ENCODE measurements around the gene OVCH1.

Gene OVCH1, protein sequence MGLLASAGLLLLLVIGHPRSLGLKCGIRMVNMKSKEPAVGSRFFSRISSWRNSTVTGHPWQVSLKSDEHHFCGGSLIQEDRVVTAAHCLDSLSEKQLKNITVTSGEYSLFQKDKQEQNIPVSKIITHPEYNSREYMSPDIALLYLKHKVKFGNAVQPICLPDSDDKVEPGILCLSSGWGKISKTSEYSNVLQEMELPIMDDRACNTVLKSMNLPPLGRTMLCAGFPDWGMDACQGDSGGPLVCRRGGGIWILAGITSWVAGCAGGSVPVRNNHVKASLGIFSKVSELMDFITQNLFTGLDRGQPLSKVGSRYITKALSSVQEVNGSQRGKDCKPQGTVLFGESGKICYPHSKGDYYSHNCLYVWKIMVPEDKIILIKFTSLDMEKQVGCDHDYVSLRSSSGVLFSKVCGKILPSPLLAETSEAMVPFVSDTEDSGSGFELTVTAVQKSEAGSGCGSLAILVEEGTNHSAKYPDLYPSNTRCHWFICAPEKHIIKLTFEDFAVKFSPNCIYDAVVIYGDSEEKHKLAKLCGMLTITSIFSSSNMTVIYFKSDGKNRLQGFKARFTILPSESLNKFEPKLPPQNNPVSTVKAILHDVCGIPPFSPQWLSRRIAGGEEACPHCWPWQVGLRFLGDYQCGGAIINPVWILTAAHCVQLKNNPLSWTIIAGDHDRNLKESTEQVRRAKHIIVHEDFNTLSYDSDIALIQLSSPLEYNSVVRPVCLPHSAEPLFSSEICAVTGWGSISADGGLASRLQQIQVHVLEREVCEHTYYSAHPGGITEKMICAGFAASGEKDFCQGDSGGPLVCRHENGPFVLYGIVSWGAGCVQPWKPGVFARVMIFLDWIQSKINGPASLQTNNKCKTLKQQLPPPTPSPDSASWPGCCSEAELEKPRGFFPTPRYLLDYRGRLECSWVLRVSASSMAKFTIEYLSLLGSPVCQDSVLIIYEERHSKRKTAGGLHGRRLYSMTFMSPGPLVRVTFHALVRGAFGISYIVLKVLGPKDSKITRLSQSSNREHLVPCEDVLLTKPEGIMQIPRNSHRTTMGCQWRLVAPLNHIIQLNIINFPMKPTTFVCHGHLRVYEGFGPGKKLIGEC

DNA sequence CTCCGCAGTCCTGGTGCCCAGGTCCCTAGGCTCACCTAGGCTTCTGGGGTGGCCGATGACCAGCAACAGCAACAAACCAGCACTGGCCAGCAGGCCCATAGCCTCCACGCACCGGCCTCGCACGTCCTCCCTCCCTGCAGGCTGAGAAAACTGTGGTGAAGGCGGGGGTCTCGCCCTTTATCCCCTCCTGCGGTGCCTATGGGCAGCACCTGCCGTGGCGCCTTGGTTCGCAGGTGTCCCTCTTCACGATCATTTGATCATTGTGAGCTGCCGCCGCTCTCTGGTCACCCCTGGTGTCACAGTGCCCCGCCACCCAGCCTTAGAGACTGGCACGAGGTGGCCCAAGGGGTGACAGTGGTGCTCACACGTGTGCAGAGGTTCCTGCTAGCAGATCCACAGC, at the start of gene OVCH1:
Gene OVCH1 (minus strand): TSS at position 99 of the 400 bp plus-strand sequence. CDS start 0 bp downstream, at position 99.
- peaks cover 9% of the 10 kb centered on the region for H3K4me1 Mint-ChIP-seq
- ATAC-seq (ENCODE audit: low read depth) (no peak), DNase-seq (ENCODE audit: low spot score in 2 of 2) (no peak)
- H3K4me3 Mint-ChIP-seq, result no peak within 1 kb of the TSS
- H3K27me3 Mint-ChIP-seq, result no peaks in the 10 kb centered on the region
- H3K27ac Mint-ChIP-seq, result no peak within 1 kb of the TSS
- no peaks in the 10 kb centered on the region for H3K9me3 Mint-ChIP-seq
- H3K36me3 Mint-ChIP-seq, result no peaks in the 10 kb centered on the region

DNA sequence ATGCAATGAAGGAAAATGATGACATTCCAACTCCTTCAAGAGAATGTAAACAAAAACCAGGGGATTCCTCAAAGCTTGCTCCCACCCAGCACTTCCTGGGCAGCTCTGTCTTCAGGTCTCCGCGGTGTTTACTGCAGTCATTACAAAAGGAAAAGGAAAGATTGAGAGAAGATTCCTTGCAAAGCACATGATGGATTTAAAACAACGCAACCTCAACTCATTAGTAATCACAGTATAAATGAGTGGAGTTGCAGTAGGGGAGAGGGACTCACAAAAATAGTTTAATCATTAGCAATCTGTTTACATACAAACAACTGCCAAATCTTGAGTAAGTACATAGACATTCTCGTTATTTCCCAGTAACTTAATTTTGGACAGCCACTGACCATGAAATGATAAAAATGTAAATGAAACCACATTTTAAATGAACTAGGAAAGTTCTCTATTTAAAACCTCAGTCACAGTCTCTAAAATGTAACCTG, 49.7 kb upstream of the OVCH1 start:
- no peak overlapping the region for H3K4me3 Mint-ChIP-seq
- H3K36me3 Mint-ChIP-seq, result no peaks in the 10 kb centered on the region
- ATAC-seq (ENCODE audit: low read depth), result no peak
- no peak for DNase-seq (ENCODE audit: low spot score in 2 of 2)
- no peaks in the 10 kb centered on the region for H3K4me1 Mint-ChIP-seq
- peaks cover 5% of the 10 kb centered on the region for H3K27me3 Mint-ChIP-seq
- no peaks in the 10 kb centered on the region for H3K9me3 Mint-ChIP-seq
- no peak overlapping the region for H3K27ac Mint-ChIP-seq

DNA sequence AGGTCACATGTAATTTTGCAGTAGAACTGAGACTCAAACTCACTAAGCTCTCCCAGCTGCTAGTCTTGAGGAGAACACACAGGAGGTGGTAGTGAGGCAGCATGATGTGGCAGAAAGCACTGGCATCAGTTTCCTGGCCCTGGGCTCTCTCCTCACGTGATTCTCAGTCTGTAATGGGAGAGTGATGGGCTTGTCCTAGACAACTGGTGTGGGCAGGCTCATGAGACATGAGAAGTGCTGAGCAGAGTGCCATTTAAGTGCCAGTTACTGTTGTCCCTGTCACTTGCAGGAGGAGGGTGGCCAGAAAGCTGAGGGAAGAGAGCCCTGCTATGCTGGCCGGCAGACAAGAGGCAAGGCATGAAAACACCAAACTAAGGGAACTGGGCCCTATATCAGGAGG, 48.5 kb upstream of the OVCH1 start:
- no peak overlapping the region for H3K27ac Mint-ChIP-seq
- no peak overlapping the region for H3K4me3 Mint-ChIP-seq
- no peak for ATAC-seq (ENCODE audit: low read depth)
- H3K9me3 Mint-ChIP-seq, result no peaks in the 10 kb centered on the region
- H3K36me3 Mint-ChIP-seq, result no peaks in the 10 kb centered on the region
- no peaks in the 10 kb centered on the region for H3K4me1 Mint-ChIP-seq
- DNase-seq (ENCODE audit: low spot score in 2 of 2), result no peak
- H3K27me3 Mint-ChIP-seq, result peaks cover 5% of the 10 kb centered on the region

DNA sequence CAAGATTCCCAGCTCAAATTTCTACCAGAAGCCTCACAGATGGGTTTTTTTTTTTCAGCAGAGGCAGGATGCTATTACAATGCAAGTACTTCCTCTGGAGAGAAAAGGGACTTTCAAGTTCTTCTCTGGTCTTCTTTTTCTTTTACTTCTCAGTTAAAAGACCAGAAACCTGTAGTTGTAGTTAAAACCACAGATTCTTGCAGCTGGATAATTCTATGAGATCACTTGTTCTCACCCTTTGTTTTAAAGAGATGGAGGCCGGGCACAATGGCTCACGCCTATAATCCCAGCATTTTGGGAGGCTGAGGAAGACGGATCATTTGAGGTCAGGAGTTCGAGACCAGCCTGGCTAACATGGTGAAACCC, 47.6 kb upstream of the OVCH1 start:
- Mint-ChIP-seq H3K4me3 (no peak overlapping the region), H3K9me3 (no peaks in the 10 kb centered on the region), H3K27ac (no peak overlapping the region), H3K36me3 (no peaks in the 10 kb centered on the region), H3K27me3 (peaks cover 5% of the 10 kb centered on the region), H3K4me1 (no peaks in the 10 kb centered on the region)
- ATAC-seq (ENCODE audit: low read depth), result no peak
- DNase-seq (ENCODE audit: low spot score in 2 of 2), result no peak

DNA sequence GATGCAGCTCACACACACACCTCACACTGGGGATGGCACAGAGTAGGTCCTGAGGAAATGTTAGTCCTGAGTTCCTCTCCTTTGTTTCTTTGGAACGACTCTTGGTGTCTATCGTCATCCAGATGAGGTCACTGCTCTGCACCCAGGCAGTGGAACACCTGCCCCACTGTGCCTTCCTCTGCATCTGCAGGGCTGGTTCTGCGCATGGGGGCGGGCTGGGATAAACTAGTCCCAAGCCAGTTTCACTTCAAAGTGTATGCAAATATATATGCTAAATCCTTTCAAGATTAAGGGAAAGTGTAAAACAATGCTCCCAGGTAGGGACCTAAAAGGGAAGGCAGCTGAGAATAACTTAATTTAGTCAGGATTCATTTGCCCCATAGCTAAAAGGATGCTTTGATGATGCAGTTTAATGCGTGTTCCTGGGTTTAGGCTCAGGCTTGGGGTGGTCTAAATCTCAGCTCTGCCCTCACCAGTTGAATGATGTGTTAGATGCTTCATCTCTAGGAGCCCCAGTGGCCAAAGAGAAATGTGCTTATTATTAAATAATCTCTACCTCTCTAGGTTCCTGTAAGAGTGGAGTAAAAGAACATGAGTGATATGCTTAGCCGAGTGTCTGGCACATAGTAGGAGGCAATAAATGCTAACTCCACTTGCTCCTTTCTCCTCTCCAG, 47.1 kb upstream of the OVCH1 start:
- H3K4me1 Mint-ChIP-seq, result no peaks in the 10 kb centered on the region
- no peak for DNase-seq (ENCODE audit: low spot score in 2 of 2)
- no peak overlapping the region for H3K4me3 Mint-ChIP-seq
- H3K27me3 Mint-ChIP-seq, result peaks cover 5% of the 10 kb centered on the region
- no peak overlapping the region for H3K27ac Mint-ChIP-seq
- no peak for ATAC-seq (ENCODE audit: low read depth)
- no peaks in the 10 kb centered on the region for H3K9me3 Mint-ChIP-seq
- H3K36me3 Mint-ChIP-seq, result no peaks in the 10 kb centered on the region

DNA sequence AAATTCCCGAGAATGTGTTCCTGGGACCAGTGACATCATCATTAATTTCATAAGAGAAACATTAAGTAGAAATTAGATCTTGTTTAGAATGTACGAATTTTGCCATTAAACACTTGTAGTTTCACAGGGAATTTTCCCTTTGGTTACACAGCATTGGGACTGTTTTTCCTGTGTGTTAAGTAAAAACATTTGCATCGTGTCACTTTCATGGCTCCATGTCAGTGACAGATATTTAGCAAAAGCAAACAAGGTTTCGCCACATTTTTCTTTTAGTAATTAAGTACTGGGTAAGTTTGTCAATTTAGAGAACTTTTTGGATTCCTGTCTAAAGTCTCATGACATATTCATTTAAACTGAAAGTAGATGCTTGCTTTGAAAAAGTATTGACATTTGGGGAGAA, 45.5 kb upstream of the OVCH1 start:
- Mint-ChIP-seq H3K36me3 (no peaks in the 10 kb centered on the region), H3K27me3 (peaks cover 5% of the 10 kb centered on the region), H3K27ac (no peak overlapping the region), H3K4me3 (no peak overlapping the region), H3K9me3 (no peaks in the 10 kb centered on the region), H3K4me1 (no peaks in the 10 kb centered on the region)
- ATAC-seq (ENCODE audit: low read depth), result no peak
- no peak for DNase-seq (ENCODE audit: low spot score in 2 of 2)

DNA sequence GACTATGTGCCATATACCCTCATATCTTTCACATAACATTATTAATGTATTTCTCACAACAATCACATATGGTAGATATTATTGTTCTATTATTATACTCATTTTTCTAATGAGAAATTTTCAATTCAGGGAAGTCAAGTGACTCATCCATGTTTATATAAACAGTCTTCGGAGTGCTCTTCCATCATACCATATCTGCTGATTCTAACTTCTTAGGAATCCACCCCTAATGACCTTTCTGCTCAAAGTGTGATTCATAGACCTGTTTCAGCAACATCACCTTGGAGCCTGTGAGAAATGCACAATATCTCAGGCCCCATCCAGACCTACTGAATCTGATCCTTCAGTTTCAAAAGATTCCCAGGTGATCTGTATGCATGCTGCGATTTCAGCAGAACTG, 39.8 kb upstream of the OVCH1 start:
- Mint-ChIP-seq H3K36me3 (no peaks in the 10 kb centered on the region), H3K4me3 (no peak overlapping the region), H3K9me3 (no peaks in the 10 kb centered on the region), H3K27ac (no peak overlapping the region), H3K4me1 (no peaks in the 10 kb centered on the region), H3K27me3 (peaks cover 7% of the 10 kb centered on the region)
- DNase-seq (ENCODE audit: low spot score in 2 of 2) (no peak), ATAC-seq (ENCODE audit: low read depth) (no peak)

DNA sequence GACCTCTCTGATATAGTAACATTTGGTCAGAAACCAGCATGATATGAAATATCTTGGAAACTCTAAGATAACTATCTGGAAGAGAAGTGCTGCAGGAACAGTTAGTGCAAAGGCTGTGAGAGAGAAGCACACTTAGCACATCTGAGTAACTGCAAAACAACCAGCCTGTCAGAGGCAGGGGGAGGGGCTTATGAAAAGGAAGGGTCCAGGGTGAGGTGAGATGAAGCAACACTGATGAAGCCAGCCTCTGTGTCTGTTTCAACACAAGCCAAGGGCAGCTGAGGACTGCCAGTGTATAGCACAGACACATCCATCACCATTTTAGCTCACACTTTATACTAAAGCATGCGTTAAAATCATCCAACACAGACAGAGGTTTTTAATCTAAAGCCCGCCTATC, 37.4 kb upstream of the OVCH1 start:
- Mint-ChIP-seq H3K27ac (no peak overlapping the region), H3K36me3 (no peaks in the 10 kb centered on the region), H3K27me3 (peaks cover 17% of the 10 kb centered on the region), H3K9me3 (no peaks in the 10 kb centered on the region), H3K4me3 (no peak overlapping the region), H3K4me1 (no peaks in the 10 kb centered on the region)
- ATAC-seq (ENCODE audit: low read depth), result no peak
- DNase-seq (ENCODE audit: low spot score in 2 of 2), result no peak

DNA sequence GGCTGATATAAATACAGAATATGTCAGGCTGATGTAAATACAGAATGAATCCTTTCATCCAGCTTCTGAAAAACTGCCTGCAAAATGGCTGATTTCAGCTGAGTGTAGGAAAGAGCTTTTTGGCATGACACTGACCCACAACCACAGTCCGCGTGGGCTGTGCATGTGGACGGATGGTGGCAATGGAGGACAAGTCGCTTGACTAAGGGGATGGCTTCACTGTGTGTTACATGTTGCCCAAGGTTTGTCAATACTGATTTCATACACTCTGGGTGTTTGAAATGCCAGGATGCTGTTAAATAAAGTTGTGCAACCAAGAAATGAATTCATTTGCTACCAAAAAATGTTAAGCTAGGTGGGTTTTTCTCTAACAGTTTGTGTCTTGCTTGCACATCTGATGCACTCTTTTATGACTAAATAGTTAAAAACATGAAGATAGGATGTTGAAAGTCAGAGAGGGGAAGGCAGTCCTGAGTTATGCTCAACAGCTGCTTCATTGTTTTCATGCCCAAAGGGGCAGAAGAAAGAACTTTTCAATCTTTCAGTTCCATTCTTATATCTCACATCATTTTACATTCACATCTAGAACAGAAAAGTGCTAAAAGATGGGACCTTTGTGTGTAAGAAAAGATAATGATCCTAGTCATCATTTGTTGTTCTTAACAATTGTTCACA, 36.5 kb upstream of the OVCH1 start:
- Mint-ChIP-seq H3K36me3 (no peaks in the 10 kb centered on the region), H3K9me3 (no peaks in the 10 kb centered on the region), H3K27ac (no peak overlapping the region), H3K4me1 (no peaks in the 10 kb centered on the region), H3K4me3 (no peak overlapping the region), H3K27me3 (peaks cover 20% of the 10 kb centered on the region)
- ATAC-seq (ENCODE audit: low read depth), result no peak
- DNase-seq (ENCODE audit: low spot score in 2 of 2), result no peak

DNA sequence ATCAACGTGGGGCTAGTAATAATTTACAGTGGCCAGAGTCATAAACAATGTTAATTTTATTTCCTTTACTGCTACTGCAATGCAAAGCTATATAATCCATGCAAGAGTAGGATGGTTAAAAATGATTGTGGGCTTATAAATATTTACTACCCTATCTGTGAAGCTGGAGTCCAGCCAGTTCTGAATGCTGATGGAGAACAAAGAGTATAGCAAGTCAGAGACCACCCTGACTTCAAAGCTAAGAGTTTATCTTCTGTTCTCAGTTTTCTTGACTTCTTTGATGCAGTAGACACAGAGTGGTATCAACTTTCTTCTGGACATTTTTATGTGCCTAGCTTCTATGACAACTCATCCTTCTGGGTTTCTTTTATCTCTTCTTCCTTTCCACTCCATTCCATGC, 34.0 kb upstream of the OVCH1 start:
- DNase-seq (ENCODE audit: low spot score in 2 of 2), result no peak
- no peak overlapping the region for H3K4me3 Mint-ChIP-seq
- no peak overlapping the region for H3K27ac Mint-ChIP-seq
- no peaks in the 10 kb centered on the region for H3K9me3 Mint-ChIP-seq
- ATAC-seq (ENCODE audit: low read depth), result no peak
- no peaks in the 10 kb centered on the region for H3K4me1 Mint-ChIP-seq
- peaks cover 20% of the 10 kb centered on the region for H3K27me3 Mint-ChIP-seq
- H3K36me3 Mint-ChIP-seq, result no peaks in the 10 kb centered on the region

DNA sequence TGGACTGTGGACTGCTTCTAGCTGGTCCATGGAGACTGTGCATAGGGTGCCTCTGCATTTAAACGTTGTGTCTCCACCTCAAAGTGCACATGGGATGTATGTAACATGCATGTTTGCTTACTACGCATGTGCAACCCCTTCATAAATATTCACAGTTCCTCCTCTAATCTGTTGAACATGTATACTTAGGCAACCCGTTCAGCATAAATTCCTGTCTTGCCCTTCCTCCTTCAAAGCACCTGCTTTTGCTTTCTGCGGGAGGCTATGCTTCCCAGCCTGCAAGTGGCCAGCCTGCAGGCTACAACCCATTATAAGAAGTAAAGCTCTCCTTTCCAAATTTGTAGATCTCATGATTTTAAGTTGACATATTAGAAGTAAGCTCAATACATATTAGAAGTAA, 33.0 kb upstream of the OVCH1 start:
- peaks cover 20% of the 10 kb centered on the region for H3K27me3 Mint-ChIP-seq
- H3K9me3 Mint-ChIP-seq, result no peaks in the 10 kb centered on the region
- H3K36me3 Mint-ChIP-seq, result no peaks in the 10 kb centered on the region
- no peaks in the 10 kb centered on the region for H3K4me1 Mint-ChIP-seq
- no peak overlapping the region for H3K27ac Mint-ChIP-seq
- H3K4me3 Mint-ChIP-seq, result no peak overlapping the region
- DNase-seq (ENCODE audit: low spot score in 2 of 2) (no peak), ATAC-seq (ENCODE audit: low read depth) (no peak)

DNA sequence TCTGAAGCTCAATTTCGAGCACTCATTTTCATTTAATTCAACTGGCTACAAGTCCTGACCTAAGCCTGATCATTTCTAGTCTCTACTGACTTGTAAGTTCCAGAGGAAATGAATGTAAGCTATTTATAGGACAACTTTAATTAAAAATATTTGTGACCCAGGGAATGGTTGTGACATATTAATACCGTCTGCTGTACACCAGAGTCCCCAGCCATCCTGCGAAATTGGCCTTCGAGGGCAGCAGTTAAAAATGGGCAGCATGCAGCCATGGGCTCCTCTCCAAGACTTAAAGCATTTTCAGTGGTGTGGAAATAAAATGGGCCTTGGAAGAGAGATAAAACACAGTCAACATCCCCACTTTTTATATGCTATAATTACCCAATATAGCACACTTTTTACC, 30.7 kb upstream of the OVCH1 start:
- Mint-ChIP-seq H3K27me3 (peaks cover 20% of the 10 kb centered on the region), H3K27ac (no peak overlapping the region), H3K36me3 (no peaks in the 10 kb centered on the region), H3K9me3 (no peaks in the 10 kb centered on the region), H3K4me3 (no peak overlapping the region), H3K4me1 (no peaks in the 10 kb centered on the region)
- DNase-seq (ENCODE audit: low spot score in 2 of 2) (no peak), ATAC-seq (ENCODE audit: low read depth) (no peak)

DNA sequence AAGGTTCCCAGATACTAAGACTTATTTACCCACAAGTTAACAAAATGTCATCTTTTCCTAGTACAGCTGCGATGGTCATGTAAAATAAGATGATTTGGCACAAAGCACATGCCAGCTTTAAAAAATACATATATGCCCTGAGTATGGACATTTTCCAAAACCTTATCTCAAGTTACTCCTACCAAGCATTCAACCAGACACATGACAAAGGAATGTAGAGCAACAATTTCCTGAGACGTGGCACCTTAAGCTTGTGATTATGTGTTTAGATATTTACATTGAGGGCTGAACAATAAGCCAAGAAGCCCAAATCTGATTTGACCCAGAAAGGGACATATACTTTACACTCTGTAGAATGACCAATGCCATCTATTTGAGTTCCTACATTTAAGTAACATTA, 24.5 kb upstream of the OVCH1 start:
- no peak for DNase-seq (ENCODE audit: low spot score in 2 of 2)
- Mint-ChIP-seq H3K9me3 (no peaks in the 10 kb centered on the region), H3K4me1 (no peaks in the 10 kb centered on the region), H3K4me3 (no peak overlapping the region), H3K27ac (no peak overlapping the region), H3K36me3 (no peaks in the 10 kb centered on the region), H3K27me3 (peaks cover 2% of the 10 kb centered on the region)
- ATAC-seq (ENCODE audit: low read depth), result no peak

Data from memory B cell (primary cell).